ENCODE measurements around the gene LOXL4. TPM values are rescaled to one million over a fixed set of nuclear protein-coding genes. Genes with fewer than 3 reads are reported as not detected.

Gene LOXL4
- total RNA-seq, 1 donor from 2014 or later: 6.2 TPM

GRCh38 chr10:98246911-98247805, 20.8 kb downstream of the LOXL4 start:
- no peaks in the 10 kb centered on the region for H3K9me3 ChIP-seq
- peaks cover 82% of the 10 kb centered on the region for H3K36me3 ChIP-seq
- H3K4me3 ChIP-seq: no peak overlapping the region
- no peaks in the 10 kb centered on the region for H3K27me3 ChIP-seq
- TF ChIP-seq CTCF (IDR thresholded peaks at IDR 0.05): no peak
- ATAC-seq: no peak
- no peak overlapping the region for H3K27ac ChIP-seq
- intact Hi-C loops (cut with DNase I): no loop called here
- DNase-seq: no peak
- peaks cover 6% of the 10 kb centered on the region for H3K4me1 ChIP-seq

- H3K27ac ChIP-seq: no peak overlapping the region
- H3K9me3 ChIP-seq: no peaks in the 10 kb centered on the region
- intact Hi-C loops (cut with DNase I): no loop called here
- ATAC-seq (no peak), DNase-seq (no peak)
- H3K27me3 ChIP-seq: no peaks in the 10 kb centered on the region
- H3K36me3 ChIP-seq: peaks cover 81% of the 10 kb centered on the region
- H3K4me3 ChIP-seq: no peak overlapping the region
- H3K4me1 ChIP-seq: peaks cover 6% of the 10 kb centered on the region
- no peak for TF ChIP-seq CTCF (IDR thresholded peaks at IDR 0.05)
Measured at GRCh38 chr10:98244586-98244985, 23.4 kb downstream of the LOXL4 start.

- Histone ChIP-seq H3K4me1 (peaks cover 6% of the 10 kb centered on the region), H3K4me3 (no peak overlapping the region), H3K27ac (no peak overlapping the region), H3K36me3 (peaks cover 86% of the 10 kb centered on the region), H3K9me3 (no peaks in the 10 kb centered on the region), H3K27me3 (no peaks in the 10 kb centered on the region)
- no peak for DNase-seq
- ATAC-seq: no peak
- no peak for TF ChIP-seq CTCF (IDR thresholded peaks at IDR 0.05)
- intact Hi-C loops (cut with DNase I): no loop called here
Measured at GRCh38 chr10:98244141-98244540, 23.9 kb downstream of the LOXL4 start.

- H3K27me3 ChIP-seq: no peaks in the 10 kb centered on the region
- H3K4me1 ChIP-seq: peaks cover 6% of the 10 kb centered on the region
- H3K9me3 ChIP-seq: no peaks in the 10 kb centered on the region
- ATAC-seq: no peak
- H3K36me3 ChIP-seq: peaks cover 80% of the 10 kb centered on the region
- intact Hi-C loops (cut with DNase I): no loop called here
- peak; percentile 34 for TF ChIP-seq CTCF (IDR thresholded peaks at IDR 0.05)
- DNase-seq: no peak
- no peak overlapping the region for H3K27ac ChIP-seq
- H3K4me3 ChIP-seq: no peak overlapping the region
Measured at GRCh38 chr10:98242823-98243222, 25.2 kb downstream of the LOXL4 start.

GRCh38 chr10:98240524-98240923, 27.5 kb downstream of the LOXL4 start:
- Histone ChIP-seq H3K4me1 (no peaks in the 10 kb centered on the region), H3K36me3 (peaks cover 80% of the 10 kb centered on the region), H3K27me3 (no peaks in the 10 kb centered on the region), H3K4me3 (no peak overlapping the region), H3K9me3 (no peaks in the 10 kb centered on the region), H3K27ac (no peak overlapping the region)
- TF ChIP-seq CTCF (IDR thresholded peaks at IDR 0.05): no peak
- ATAC-seq: no peak
- no peak for DNase-seq
- intact Hi-C loops (cut with DNase I): no loop called here

All from upper lobe of right lung (tissue), 1 donor.